PC-9 (cell line): ENCODE data around the gene NUP188.

Experiments
- CTCF ChIP-seq: fragments of 200-600 bp; sonication (generic); conservative IDR thresholded peaks from 2 replicates; pipeline ENCODE4 v1.6.1; 2017; ENCODE audit warnings: mixed run types, antibody characterized with exemption, mild to moderate bottlenecking, moderate library complexity
- EZH2 ChIP-seq: fragments of 200-600 bp; sonication (generic); IDR thresholded peaks from 2 replicates; pipeline ENCODE4 v1.8.0; 2017; ENCODE audit warnings: antibody characterized with exemption, low read depth

- TF ChIP-seq EZH2 (no peak), CTCF (no peak)
Observed at GRCh38 chr9:128929560-128929959, 17.9 kb upstream of the NUP188 start.
